ENCODE results near the gene PBX1.

Gene PBX1

GRCh38 chr1:164706606-164706987 lies 147.6 kb downstream of the PBX1 start:
- peak overlapping the region; percentile 46 for H3K27ac ChIP-seq
- no peak for TF ChIP-seq CTCF (conservative IDR thresholded peaks at IDR 0.05)

GRCh38 chr1:164707868-164708331 lies 148.9 kb downstream of the PBX1 start:
- no peak for TF ChIP-seq CTCF (conservative IDR thresholded peaks at IDR 0.05)
- peak overlapping the region; percentile 46; the same call in 1 of the 2 replicates for H3K27ac ChIP-seq

- TF ChIP-seq CTCF (conservative IDR thresholded peaks at IDR 0.05) = no peak
- H3K27ac ChIP-seq = no peak overlapping the region
Measured at GRCh38 chr1:164708596-164708995, 149.6 kb downstream of the PBX1 start.

GRCh38 chr1:164709126-164709525 lies 150.1 kb downstream of the PBX1 start:
- no peak overlapping the region for H3K27ac ChIP-seq

GRCh38 chr1:164709541-164710278 lies 150.7 kb downstream of the PBX1 start:
- no peak overlapping the region for H3K27ac ChIP-seq
- TF ChIP-seq CTCF (conservative IDR thresholded peaks at IDR 0.05) = no peak

More at GRCh38 chr1:164709126-164709525, 150.1 kb downstream of the PBX1 start:
- no peak for TF ChIP-seq CTCF (conservative IDR thresholded peaks at IDR 0.05)

GRCh38 chr1:164712131-164713036 lies 153.4 kb downstream of the PBX1 start:
- no peak overlapping the region for H3K27ac ChIP-seq
- TF ChIP-seq CTCF (conservative IDR thresholded peaks at IDR 0.05) = no peak

Data from VCaP (cell line).